ENCODE results near the gene CLSTN2. TPM values are rescaled to one million over a fixed set of nuclear protein-coding genes. Genes with fewer than 3 reads are reported as not detected.

Gene CLSTN2
- total RNA-seq, 1 donor from 2014 or later = 80.9 TPM

DNA sequence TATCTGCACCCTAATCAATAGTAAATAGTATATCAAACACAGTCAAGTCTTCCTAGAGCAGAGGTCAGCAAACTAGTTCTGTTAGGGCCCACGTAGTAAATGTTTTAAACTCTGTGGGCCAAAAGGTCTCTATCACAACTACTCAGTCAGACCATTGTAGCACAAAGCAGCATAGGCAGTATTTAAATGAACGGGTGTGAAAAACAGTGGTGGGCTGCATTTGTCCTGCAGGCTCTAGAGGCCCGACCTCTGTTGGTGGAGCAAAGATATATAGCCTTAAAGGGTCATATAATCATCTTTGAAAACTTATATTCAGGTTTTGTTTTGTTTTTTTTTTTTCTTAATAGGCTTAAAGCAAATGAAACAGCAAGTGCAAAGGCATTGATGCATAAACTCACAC, 416.5 kb downstream of the CLSTN2 start:
- no peaks in the 10 kb centered on the region for H3K9me3 Mint-ChIP-seq (ENCODE audit: unreplicated experiment)
- Histone ChIP-seq H3K27me3 (ENCODE audit: insufficient read depth, low read length) (no peaks in the 10 kb centered on the region), H3K4me3 (ENCODE audit: insufficient read depth, low read depth, low read length) (no peak overlapping the region), H3K79me2 (ENCODE audit: insufficient read depth, low read length) (no peaks in the 10 kb centered on the region), H3K4me2 (ENCODE audit: low read length) (no peak overlapping the region), H3K9ac (ENCODE audit: low read length) (no peak overlapping the region), H3K36me3 (ENCODE audit: insufficient read depth, low read length) (no peaks in the 10 kb centered on the region), H3K27ac (ENCODE audit: low read depth, low read length) (no peak overlapping the region), H4K20me1 (ENCODE audit: insufficient read depth, low read length) (no peaks in the 10 kb centered on the region), H3K9me3 (ENCODE audit: insufficient read depth, low read depth, low read length) (peaks cover 4% of the 10 kb centered on the region), H3K4me1 (ENCODE audit: insufficient read depth, low read length) (no peaks in the 10 kb centered on the region), H2AFZ (ENCODE audit: low read depth, low read length) (no peak overlapping the region)
- TF ChIP-seq, protein P1, sequence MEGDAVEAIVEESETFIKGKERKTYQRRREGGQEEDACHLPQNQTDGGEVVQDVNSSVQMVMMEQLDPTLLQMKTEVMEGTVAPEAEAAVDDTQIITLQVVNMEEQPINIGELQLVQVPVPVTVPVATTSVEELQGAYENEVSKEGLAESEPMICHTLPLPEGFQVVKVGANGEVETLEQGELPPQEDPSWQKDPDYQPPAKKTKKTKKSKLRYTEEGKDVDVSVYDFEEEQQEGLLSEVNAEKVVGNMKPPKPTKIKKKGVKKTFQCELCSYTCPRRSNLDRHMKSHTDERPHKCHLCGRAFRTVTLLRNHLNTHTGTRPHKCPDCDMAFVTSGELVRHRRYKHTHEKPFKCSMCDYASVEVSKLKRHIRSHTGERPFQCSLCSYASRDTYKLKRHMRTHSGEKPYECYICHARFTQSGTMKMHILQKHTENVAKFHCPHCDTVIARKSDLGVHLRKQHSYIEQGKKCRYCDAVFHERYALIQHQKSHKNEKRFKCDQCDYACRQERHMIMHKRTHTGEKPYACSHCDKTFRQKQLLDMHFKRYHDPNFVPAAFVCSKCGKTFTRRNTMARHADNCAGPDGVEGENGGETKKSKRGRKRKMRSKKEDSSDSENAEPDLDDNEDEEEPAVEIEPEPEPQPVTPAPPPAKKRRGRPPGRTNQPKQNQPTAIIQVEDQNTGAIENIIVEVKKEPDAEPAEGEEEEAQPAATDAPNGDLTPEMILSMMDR (IDR thresholded peaks at IDR 0.05; ENCODE audit: insufficient read depth, low read depth, low read length) = no peak
- no peak for TF ChIP-seq EZH2 (IDR thresholded peaks at IDR 0.05; ENCODE audit: insufficient read depth, low read length)
- H3K4me1 Mint-ChIP-seq (ENCODE audit: low read depth, unreplicated experiment) = peaks cover 4% of the 10 kb centered on the region
- H3K27ac Mint-ChIP-seq (ENCODE audit: unreplicated experiment) = no peak overlapping the region
- DNase-seq (ENCODE audit: low read depth) = no peak
- H3K27me3 Mint-ChIP-seq (ENCODE audit: low read depth, unreplicated experiment) = no peaks in the 10 kb centered on the region
- no peak for FAIRE-seq
- peaks cover 4% of the 10 kb centered on the region for H3K36me3 Mint-ChIP-seq (ENCODE audit: low read depth, unreplicated experiment)
- no peak overlapping the region for H3K4me3 Mint-ChIP-seq (ENCODE audit: unreplicated experiment)

DNA sequence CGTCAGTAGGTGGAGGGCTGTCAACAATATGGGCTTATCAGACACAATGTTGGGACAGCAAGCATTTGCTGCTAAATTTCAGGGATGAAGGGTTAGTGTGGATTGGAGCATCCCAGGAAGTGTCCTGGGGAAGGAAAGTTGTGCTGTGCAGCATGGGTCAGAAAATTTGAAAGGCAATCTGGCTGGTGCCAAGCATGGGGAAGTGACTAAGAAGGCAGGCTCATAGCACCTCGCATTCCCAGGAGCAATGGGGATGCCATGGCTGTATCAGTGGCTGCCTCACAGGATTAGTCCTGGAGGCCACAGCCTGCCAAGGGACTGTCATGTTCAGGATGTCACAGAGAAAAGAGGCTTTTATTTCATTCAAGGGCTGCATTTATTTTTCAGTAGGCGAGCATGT, 420.5 kb downstream of the CLSTN2 start:
- Histone ChIP-seq H4K20me1 (ENCODE audit: insufficient read depth, low read length) (no peaks in the 10 kb centered on the region), H3K9me3 (ENCODE audit: insufficient read depth, low read depth, low read length) (peaks cover 4% of the 10 kb centered on the region), H3K4me1 (ENCODE audit: insufficient read depth, low read length) (no peaks in the 10 kb centered on the region), H3K79me2 (ENCODE audit: insufficient read depth, low read length) (no peaks in the 10 kb centered on the region), H3K27me3 (ENCODE audit: insufficient read depth, low read length) (no peaks in the 10 kb centered on the region), H3K27ac (ENCODE audit: low read depth, low read length) (no peak overlapping the region), H3K4me2 (ENCODE audit: low read length) (no peak overlapping the region), H2AFZ (ENCODE audit: low read depth, low read length) (no peak overlapping the region), H3K9ac (ENCODE audit: low read length) (no peak overlapping the region), H3K36me3 (ENCODE audit: insufficient read depth, low read length) (no peaks in the 10 kb centered on the region), H3K4me3 (ENCODE audit: insufficient read depth, low read depth, low read length) (no peak overlapping the region)
- H3K27me3 Mint-ChIP-seq (ENCODE audit: low read depth, unreplicated experiment) = no peaks in the 10 kb centered on the region
- TF ChIP-seq, protein P1 (IDR thresholded peaks at IDR 0.05; ENCODE audit: insufficient read depth, low read depth, low read length) = no peak
- TF ChIP-seq EZH2 (IDR thresholded peaks at IDR 0.05; ENCODE audit: insufficient read depth, low read length) = no peak
- H3K4me1 Mint-ChIP-seq (ENCODE audit: low read depth, unreplicated experiment) = peaks cover 2% of the 10 kb centered on the region
- FAIRE-seq (no peak), DNase-seq (ENCODE audit: low read depth) (no peak)
- no peak overlapping the region for H3K4me3 Mint-ChIP-seq (ENCODE audit: unreplicated experiment)
- H3K9me3 Mint-ChIP-seq (ENCODE audit: unreplicated experiment) = peaks cover 2% of the 10 kb centered on the region
- no peaks in the 10 kb centered on the region for H3K36me3 Mint-ChIP-seq (ENCODE audit: low read depth, unreplicated experiment)
- H3K27ac Mint-ChIP-seq (ENCODE audit: unreplicated experiment) = no peak overlapping the region

DNA sequence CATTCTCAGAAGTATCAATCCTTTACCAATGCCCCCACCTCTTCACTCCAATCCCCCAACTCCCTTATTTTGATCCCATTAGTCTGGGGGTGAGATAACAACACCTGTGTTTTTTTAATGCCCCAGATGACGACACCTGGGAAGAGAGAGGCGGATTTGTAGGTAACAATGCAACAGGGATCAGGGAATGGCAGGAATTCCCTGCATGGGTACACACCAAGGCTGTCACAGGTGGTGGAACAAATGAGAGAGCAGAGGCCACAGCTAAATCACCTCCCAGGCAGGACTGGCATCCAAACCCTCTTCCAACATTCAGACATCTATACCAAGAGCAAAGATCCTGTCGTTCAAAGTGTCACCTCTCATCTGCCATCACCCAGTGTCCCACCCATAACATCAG, 423.7 kb downstream of the CLSTN2 start:
- Histone ChIP-seq H2AFZ (ENCODE audit: low read depth, low read length) (no peak overlapping the region), H3K9me3 (ENCODE audit: insufficient read depth, low read depth, low read length) (peaks cover 4% of the 10 kb centered on the region), H3K4me2 (ENCODE audit: low read length) (no peak overlapping the region), H3K36me3 (ENCODE audit: insufficient read depth, low read length) (no peaks in the 10 kb centered on the region), H3K27ac (ENCODE audit: low read depth, low read length) (no peak overlapping the region), H4K20me1 (ENCODE audit: insufficient read depth, low read length) (no peaks in the 10 kb centered on the region), H3K4me1 (ENCODE audit: insufficient read depth, low read length) (no peaks in the 10 kb centered on the region), H3K27me3 (ENCODE audit: insufficient read depth, low read length) (no peaks in the 10 kb centered on the region), H3K4me3 (ENCODE audit: insufficient read depth, low read depth, low read length) (no peak overlapping the region), H3K79me2 (ENCODE audit: insufficient read depth, low read length) (no peaks in the 10 kb centered on the region), H3K9ac (ENCODE audit: low read length) (no peak overlapping the region)
- no peak overlapping the region for H3K4me3 Mint-ChIP-seq (ENCODE audit: unreplicated experiment)
- H3K36me3 Mint-ChIP-seq (ENCODE audit: low read depth, unreplicated experiment) = peaks cover 2% of the 10 kb centered on the region
- H3K27ac Mint-ChIP-seq (ENCODE audit: unreplicated experiment) = no peak overlapping the region
- FAIRE-seq (no peak), DNase-seq (ENCODE audit: low read depth) (no peak)
- H3K4me1 Mint-ChIP-seq (ENCODE audit: low read depth, unreplicated experiment) = peaks cover 8% of the 10 kb centered on the region
- H3K27me3 Mint-ChIP-seq (ENCODE audit: low read depth, unreplicated experiment) = no peaks in the 10 kb centered on the region
- H3K9me3 Mint-ChIP-seq (ENCODE audit: unreplicated experiment) = peaks cover 2% of the 10 kb centered on the region
- TF ChIP-seq EZH2 (IDR thresholded peaks at IDR 0.05; ENCODE audit: insufficient read depth, low read length) = no peak
- TF ChIP-seq, protein P1 (IDR thresholded peaks at IDR 0.05; ENCODE audit: insufficient read depth, low read depth, low read length) = no peak
